ENCODE data around the gene CCT3.

Gene CCT3

DNA sequence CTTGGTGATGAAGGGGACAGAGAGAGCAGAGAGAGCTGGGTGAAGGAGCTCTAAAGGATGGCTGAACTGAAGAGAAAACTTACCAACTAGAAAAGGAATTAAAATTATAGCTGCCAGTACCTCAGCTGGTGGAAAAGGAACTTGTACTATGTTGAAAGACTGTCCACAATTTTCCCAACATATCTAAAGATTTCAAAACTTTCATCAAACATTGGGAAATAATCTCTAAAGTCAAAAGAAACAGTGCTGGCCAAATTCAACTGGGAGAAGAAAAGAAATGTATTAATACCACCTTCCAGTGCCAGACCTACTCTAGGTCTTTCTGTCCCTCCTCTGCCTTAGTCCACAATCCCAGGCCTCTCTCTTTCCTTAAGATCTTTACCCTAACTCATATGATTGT, 61.6 kb downstream of the CCT3 start:
- DNase-seq: no peak

DNA sequence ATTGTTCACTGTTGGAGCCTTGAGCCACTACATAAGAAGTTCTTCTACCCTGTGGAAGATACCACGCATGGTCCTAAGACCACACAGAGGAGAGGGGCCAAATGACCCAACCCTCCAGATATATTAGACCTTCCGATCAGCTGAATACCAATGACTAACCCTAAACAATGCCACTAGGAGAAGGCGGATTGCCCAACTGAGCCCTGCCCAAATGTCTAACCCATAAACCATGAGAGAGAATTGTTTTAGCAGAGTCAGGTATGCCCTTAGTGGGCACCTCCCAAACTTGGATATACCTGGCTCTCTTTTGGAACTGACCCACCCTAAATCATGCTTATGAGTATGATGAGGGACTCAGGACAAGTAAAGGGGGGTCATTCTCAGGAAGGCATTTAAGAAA, 67.8 kb downstream of the CCT3 start:
- no peak for DNase-seq

DNA sequence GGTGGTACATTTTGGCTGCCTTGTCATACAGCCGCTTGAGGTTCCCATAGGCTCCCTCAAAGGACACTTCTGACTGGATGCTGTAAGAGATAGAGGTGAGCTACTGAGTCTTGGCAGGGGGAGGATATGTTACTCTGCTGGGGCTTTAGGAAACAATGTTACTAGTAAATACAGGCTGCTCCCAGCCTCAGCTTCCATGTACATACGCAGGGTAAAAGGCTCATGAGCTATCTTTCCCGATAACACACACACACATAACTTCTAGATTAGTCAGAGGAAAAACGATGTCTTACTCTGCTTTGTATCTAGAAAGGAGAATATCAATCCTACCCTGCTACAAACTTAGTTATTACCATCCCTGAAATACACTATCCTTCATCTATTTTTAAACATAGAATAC, 69.8 kb downstream of the CCT3 start:
- DNase-seq: no peak

DNA sequence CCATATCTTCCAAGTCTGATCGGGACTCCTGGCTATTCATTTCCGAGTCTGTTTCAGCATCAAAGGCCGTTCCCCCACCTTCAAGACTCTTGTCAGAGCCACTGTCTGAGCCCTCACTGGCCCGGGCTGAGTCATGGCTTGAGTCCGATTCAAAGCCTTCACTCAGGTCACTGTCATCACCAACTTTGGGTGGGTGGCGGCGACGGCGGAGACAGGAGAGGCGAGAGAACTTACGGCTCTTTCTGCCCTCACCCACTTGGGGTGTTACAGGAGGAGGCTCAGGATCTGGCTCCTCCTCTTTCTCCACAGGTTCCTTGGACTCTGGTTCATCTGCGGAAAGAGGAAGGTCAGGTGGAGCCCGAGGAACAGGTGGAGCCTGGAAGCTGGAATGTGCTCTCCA, 72.0 kb downstream of the CCT3 start:
- no peak for DNase-seq

DNA sequence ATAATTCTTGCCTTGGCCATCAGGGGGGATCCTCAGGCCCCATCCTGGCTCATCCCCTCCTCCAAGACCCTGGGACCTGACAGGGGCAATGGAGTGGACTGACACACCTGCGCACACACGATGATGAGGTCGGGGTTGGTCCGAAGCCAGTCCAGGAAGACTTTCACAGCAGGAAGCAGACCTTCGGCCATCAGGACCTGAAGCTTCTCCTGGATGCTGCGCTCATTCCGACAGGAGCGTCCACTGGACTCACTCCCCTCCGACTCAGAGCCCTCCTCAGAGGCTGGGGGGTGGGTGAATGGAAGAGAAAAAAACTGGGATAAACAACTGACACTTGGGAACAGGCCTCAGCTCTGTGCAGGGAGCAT, 74.8 kb downstream of the CCT3 start:
- DNase-seq: no peak

DNA sequence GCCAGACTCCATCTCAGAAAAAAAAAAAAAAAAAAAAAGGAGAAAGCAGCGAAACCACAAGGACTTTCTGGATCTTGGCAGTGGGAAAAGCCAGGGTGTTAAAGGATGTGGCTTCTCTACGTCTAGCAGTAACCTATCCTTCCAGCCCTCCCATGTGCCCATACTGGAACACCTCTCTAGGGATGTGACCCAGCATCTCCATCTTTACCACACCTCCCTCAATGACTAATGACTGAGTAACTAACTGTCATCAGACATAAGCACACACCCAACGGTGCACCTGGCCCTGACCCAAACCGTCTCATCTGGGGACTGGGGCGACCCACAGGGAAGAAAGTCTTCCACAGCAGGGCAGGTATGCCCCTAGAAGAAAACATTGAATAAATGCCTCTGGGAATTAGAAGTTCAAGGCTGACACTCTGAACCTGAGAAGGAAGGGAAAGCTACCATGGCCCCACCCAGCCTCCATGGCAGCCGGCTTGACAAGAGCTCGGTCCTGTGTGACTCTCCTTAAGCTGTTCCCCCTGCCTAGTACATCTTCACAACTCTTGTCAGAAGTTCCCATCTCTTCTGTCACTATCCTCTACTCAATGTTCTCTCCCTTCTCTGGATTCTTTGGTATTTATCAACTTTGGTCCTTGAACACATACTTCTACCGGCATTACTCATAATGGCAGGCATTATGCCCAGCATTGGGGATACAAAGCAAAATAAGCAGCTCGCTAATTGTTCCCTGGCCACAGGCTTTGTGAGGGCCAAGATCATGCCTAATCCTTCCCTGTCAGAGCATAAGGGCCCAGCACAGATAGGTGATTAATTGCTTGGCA, 75.4 kb downstream of the CCT3 start:
- DNase-seq: no peak

DNA sequence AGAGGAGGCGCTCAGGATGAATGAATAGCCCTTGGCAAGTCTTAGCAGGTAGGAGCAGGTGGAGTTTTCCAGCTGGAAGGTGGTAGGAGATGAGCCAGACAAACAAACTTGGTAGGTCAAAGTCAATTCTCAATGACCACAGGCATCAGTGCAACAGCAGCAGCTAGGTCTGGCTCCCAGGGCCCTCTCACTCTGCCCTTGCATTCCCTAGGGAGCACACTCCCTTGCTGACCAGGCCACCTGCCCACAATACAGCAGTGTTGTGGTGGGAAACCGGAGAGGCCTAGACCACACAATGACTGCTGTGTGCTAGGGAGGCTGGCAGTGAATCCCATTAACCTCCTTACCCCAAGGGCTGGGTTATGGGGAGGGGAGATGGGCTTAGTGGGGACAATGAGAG, 77.2 kb downstream of the CCT3 start:
- no peak for DNase-seq

DNA sequence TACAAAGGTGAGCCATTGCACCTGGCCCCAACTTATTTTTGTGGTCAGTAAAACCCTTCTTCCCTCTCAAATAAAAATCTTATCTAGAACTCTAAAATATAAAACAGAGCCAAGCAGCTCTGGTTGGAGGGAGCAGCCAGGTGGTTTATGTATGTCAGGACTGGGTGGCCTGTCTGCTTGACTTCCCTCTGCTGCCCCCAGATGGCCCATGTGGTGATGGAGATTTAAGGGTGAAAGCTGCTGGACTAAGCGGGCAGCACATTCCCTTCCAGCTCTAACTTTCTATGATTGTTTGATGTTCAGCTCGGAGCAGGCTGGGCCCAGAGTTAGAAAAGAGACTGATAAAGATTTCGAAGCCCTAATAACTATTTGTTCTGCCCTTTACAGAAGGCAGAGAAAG, 78.3 kb downstream of the CCT3 start:
- no peak for DNase-seq
